ENCODE measurements around the gene ROPN1L.

DNA sequence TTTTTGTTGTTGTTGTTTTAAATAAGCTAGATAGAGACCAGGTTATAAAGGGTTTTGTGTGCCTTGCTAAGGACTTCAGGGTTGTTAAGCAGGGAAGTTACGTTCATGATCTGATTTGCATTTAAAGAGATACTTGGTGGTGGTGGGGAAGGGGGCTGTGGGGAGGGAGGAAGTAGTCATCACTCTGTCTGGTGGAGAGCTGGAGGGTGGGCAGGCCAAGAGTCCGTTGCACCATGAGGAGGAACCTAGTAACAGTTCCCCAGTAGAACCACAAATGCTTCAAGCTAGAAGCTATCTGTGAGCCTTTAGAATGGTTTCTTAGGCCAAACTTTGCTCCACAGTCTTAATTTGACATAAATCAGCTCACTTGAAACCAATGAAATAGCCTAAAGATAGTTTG lies 18.7 kb upstream of the ROPN1L start:
- TF ChIP-seq, protein P1, sequence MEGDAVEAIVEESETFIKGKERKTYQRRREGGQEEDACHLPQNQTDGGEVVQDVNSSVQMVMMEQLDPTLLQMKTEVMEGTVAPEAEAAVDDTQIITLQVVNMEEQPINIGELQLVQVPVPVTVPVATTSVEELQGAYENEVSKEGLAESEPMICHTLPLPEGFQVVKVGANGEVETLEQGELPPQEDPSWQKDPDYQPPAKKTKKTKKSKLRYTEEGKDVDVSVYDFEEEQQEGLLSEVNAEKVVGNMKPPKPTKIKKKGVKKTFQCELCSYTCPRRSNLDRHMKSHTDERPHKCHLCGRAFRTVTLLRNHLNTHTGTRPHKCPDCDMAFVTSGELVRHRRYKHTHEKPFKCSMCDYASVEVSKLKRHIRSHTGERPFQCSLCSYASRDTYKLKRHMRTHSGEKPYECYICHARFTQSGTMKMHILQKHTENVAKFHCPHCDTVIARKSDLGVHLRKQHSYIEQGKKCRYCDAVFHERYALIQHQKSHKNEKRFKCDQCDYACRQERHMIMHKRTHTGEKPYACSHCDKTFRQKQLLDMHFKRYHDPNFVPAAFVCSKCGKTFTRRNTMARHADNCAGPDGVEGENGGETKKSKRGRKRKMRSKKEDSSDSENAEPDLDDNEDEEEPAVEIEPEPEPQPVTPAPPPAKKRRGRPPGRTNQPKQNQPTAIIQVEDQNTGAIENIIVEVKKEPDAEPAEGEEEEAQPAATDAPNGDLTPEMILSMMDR (IDR thresholded peaks at IDR 0.05; ENCODE audit: insufficient read depth, low read depth, low read length) = no peak
- TF ChIP-seq EZH2 (IDR thresholded peaks at IDR 0.05; ENCODE audit: insufficient read depth, low read length) = no peak
